HepG2 (cell line): Measurements from ENCODE around the gene LRTM2. TPM values are rescaled to one million over a fixed set of nuclear protein-coding genes. Genes with fewer than 3 reads are reported as not detected.

Experiments used
- ARID5B ChIP-seq: IDR thresholded peaks from 2 replicates; pipeline ENCODE4 v1.4.0; 2020; ENCODE audit warnings: mild to moderate bottlenecking, missing genetic modification reagents
- HNRNPUL1 ChIP-seq: fragments of 200-400 bp; formaldehyde crosslinking; IDR thresholded peaks from 2 replicates; pipeline ENCODE4 v1.6.1; 2017; ENCODE audit warnings: low read depth, mild to moderate bottlenecking, low read length, moderate library complexity
- KLF16 ChIP-seq, 2 experiments: sonication (generic) in 1 of 2; formaldehyde crosslinking in 1 of 2; IDR thresholded peaks; 2 replicates each; pipeline versions ENCODE4 v1.6.1 to v1.8.0; 2016 to 2023; ENCODE audit warnings: missing genetic modification reagents in 2 of 2, missing compliant biosample characterization in 1 of 2
- MXD3 ChIP-seq: IDR thresholded peaks from 2 replicates; pipeline ENCODE4 v1.6.1; 2016; ENCODE audit warnings: mild to moderate bottlenecking, missing biosample characterization, missing genetic modification reagents
- SAP130 ChIP-seq: IDR thresholded peaks from 2 replicates; pipeline ENCODE4 v1.6.1; 2016; ENCODE audit warnings: low read depth
- ZBED4 ChIP-seq: sonication (generic); formaldehyde crosslinking; IDR thresholded peaks from 2 replicates; pipeline ENCODE4 v1.4.0; 2020; ENCODE audit warnings: missing genetic modification reagents, borderline replicate concordance
- ZBTB7B ChIP-seq: sonication (generic); formaldehyde crosslinking; IDR thresholded peaks from 2 replicates; pipeline ENCODE4 v1.4.0; 2020; ENCODE audit warnings: missing genetic modification reagents
- ZHX1 ChIP-seq: sonication (generic); formaldehyde crosslinking; IDR thresholded peaks from 2 replicates; pipeline ENCODE4 v1.8.1; 2022; ENCODE audit warnings: low read depth, mild to moderate bottlenecking, missing genetic modification reagents
- ZNF451 ChIP-seq: sonication (generic); formaldehyde crosslinking; IDR thresholded peaks from 2 replicates; pipeline ENCODE4 v1.5.0; 2020; ENCODE audit warnings: mild to moderate bottlenecking, missing genetic modification reagents
- ZNF615 ChIP-seq: sonication (generic); formaldehyde crosslinking; IDR thresholded peaks from 2 replicates; pipeline ENCODE4 v1.5.0; 2020; ENCODE audit warnings: mild to moderate bottlenecking, missing genetic modification reagents, borderline replicate concordance
- ZNF782 ChIP-seq: sonication (generic); formaldehyde crosslinking; IDR thresholded peaks from 2 replicates; pipeline ENCODE4 v1.4.0; 2020; ENCODE audit warnings: missing genetic modification reagents, mild to moderate bottlenecking, borderline replicate concordance
- polyA plus RNA-seq, 8 experiments: library from polyadenylated mRNA; depleted of rRNA in 3 of 8; stranded (reverse) in 7 of 8; unstranded in 1 of 8; fragments of >200 nt; fragmentation: Illumina TruSeq in 4 of 8; extraction: Trizol in 4 of 8; gene quantifications; 2 replicates each; pipeline versions ENCODE4 v1.2.1 to v1.2.3, GENCODE V29; 2011 to 2016; ENCODE audit warnings: low read depth in 4 of 8, missing spikeins in 1 of 8, mixed read lengths in 1 of 8; ENCODE audit not compliant: insufficient read depth in 1 of 8
- total RNA-seq, 5 experiments: library from RNA; depleted of rRNA; stranded (reverse); fragments of >200 nt; fragmentation: Illumina TruSeq; extraction: Trizol; gene quantifications; 2 replicates each; pipeline ENCODE4 v1.2.3, GENCODE V29; 2016; ENCODE audit warnings: low read depth in 1 of 5

The LRTM2 gene
- total and polyA plus RNA-seq, 2 of the 13 experiments (the other 11 are each of a cell fraction or from before 2014, with no cell fraction given), result 0.09 TPM; not detected in 1

GRCh38 chr12:1830981-1831963 is 10.9 kb downstream of the LRTM2 start (continued):
- TF ChIP-seq ARID5B (CRISPR knock-in tag), result peak; percentile 71
- TF ChIP-seq MXD3 (CRISPR knock-in tag), result peak; percentile 95
- TF ChIP-seq ZNF782 (CRISPR knock-in tag), result peak; percentile 81; the same call in 1 of the 2 replicates
- TF ChIP-seq ZBED4 (CRISPR knock-in tag), result peak; percentile 90
- TF ChIP-seq ZHX1 (CRISPR knock-in tag), result no peak
- no peak for TF ChIP-seq ZBTB7B (CRISPR knock-in tag)
- TF ChIP-seq HNRNPUL1, result no peak
- TF ChIP-seq ZNF451 (CRISPR knock-in tag), result peak; percentile 90; the same call in 1 of the 2 replicates
- peak in 1 of 2 experiments; percentile 81; a peak in 2 of 4 replicates for TF ChIP-seq KLF16 (CRISPR knock-in tag; IDR thresholded peaks at IDR 0.05)
- peak; percentile 78; the same call in 1 of the 2 replicates for TF ChIP-seq ZNF615
- TF ChIP-seq SAP130, result peak; percentile 83
